Psoas muscle (tissue), 8 donors: ENCODE results near the gene GDPD3. TPM values are rescaled to one million over a fixed set of nuclear protein-coding genes. Genes with fewer than 3 reads are reported as not detected.

ENCODE experiments used
- ATAC-seq, 4 donors: fragments of 200-7000 bp; cut with Tn5 transposase; one replicate each; pipeline ENCODE4 v1.9.1; 2020; ENCODE audit warnings: moderate library complexity in 3 of 4, mild to moderate bottlenecking in 2 of 4
- DNase-seq, 2 donors: peaks; one replicate each; pipeline ENCODE4 v3.0.0-alpha.2; 2020
- H3K27ac ChIP-seq: fragments of 200-600 bp; one replicate; pipeline ENCODE4 v1.8.0; 2022
- H3K27me3 ChIP-seq, 3 donors: fragments of 200-600 bp in 1 of 3; one replicate each; pipeline versions ENCODE4 v1.6.1 to v1.8.0; 2013 to 2022; ENCODE audit warnings: low read length in 2 of 3, mild to moderate bottlenecking in 2 of 3, moderate library complexity in 1 of 3; ENCODE audit not compliant: insufficient read depth in 3 of 3
- H3K36me3 ChIP-seq, 2 donors: fragments of 200-600 bp in 1 of 2; one replicate each; pipeline versions ENCODE4 v1.6.1 to v1.8.0; 2013 to 2022; ENCODE audit warnings: low read depth in 1 of 2, mild to moderate bottlenecking in 1 of 2, moderate library complexity in 1 of 2; ENCODE audit not compliant: insufficient read depth in 1 of 2
- H3K4me1 ChIP-seq: fragments of 200-600 bp; one replicate; pipeline ENCODE4 v1.8.0; 2022
- H3K4me3 ChIP-seq: fragments of 200-600 bp; one replicate; pipeline ENCODE4 v1.8.0; 2022; ENCODE audit warnings: mild to moderate bottlenecking
- H3K9me3 ChIP-seq: fragments of 200-600 bp; one replicate; pipeline ENCODE4 v1.8.0; 2022
- CTCF ChIP-seq: fragments of 200-600 bp; IDR thresholded peaks from one replicate; pipeline ENCODE4 v1.8.0; 2022; ENCODE audit warnings: antibody characterized with exemption
- WGBS, 3 donors: extraction: QIAGEN DNeasy Blood & Tissue Kit; methylation state at CpG; one replicate each; pipeline versions ENCODE4 v1.1.6 to v1.1.7; 2013; 5-methylcytosine and 5-hydroxymethylcytosine counted together
- intact Hi-C, 2 donors: fragments of 100-400 bp; cut with DNase I; formaldehyde crosslinking; loops; one replicate each; pipeline versions ENCODE4 v1.11.0 to v1.14.2; 2022
- polyA plus RNA-seq, 3 donors: library from polyadenylated mRNA; stranded (reverse); fragments of 200-250 nt; gene quantifications; one replicate each; pipeline ENCODE4 v1.2.3, GENCODE V29; 2013
- total RNA-seq, 4 donors: library from RNA; stranded (reverse); fragmentation: NEBNext Ultra II Directional in 2 of 4; extraction: Animal tissue kit (Norgen Biotek cat#: 25700) in 2 of 4; gene quantifications; one replicate each; pipeline versions ENCODE4 v1.2.1 to v1.2.4, GENCODE V29; 2021 to 2023
- donor health status: healthy with polysubstance abuse.
- donor health status: DM: no; HTN: no; CAD: no; lungs with moderate emphysema.
- donor health status: Bipolar disorder and iron deficiency.
- donor health status: healthy.
- donor health status: DM: yes; HTN: yes; CAD: no.
- donor health status: DM: no; HTN: no; CAD: no.
- donor health status: DM: no; HTN: no; CAD: no.
- donor health status: DM: yes; HTN: yes; CAD: no.

GDPD3 gene
- total and polyA plus RNA-seq, 7 donors, result 0.48 to 3.1 (median 0.89) TPM

- Histone ChIP-seq H3K27ac (no peak overlapping the region), H3K4me1 (peaks cover 24% of the 10 kb centered on the region), H3K9me3 (no peaks in the 10 kb centered on the region), H3K4me3 (no peak overlapping the region), H3K36me3 (peaks cover 0 to 69% of the 10 kb centered on the region in 2 donors), H3K27me3 (no peaks in the 10 kb centered on the region)
- ATAC-seq, result no peak
- WGBS, 3 donors, result 80 to 83% (median 82%) methylated on average over 7 of the region's 7 CpGs
- peak in 1 of 2 donors; percentile 45 for DNase-seq
- intact Hi-C loops, result no loop called here
- no peak for TF ChIP-seq CTCF
Observed at GRCh38 chr16:30078744-30079143, 34.6 kb downstream of the GDPD3 start.

- no peak for TF ChIP-seq CTCF
- peaks cover 2 to 65% of the 10 kb centered on the region in 2 donors for H3K36me3 ChIP-seq
- peak overlapping the region; percentile 94 for H3K27ac ChIP-seq
- DNase-seq (peak in 1 of 2 donors; percentile 19), ATAC-seq (no peak)
- H3K27me3 ChIP-seq, result no peaks in the 10 kb centered on the region
- H3K4me1 ChIP-seq, result peaks cover 24% of the 10 kb centered on the region
- peak overlapping the region; percentile 76 for H3K4me3 ChIP-seq
- intact Hi-C loops, result no loop called here
- no peaks in the 10 kb centered on the region for H3K9me3 ChIP-seq
- WGBS, 3 donors, result 69 to 78% (median 77%) methylated on average over 6 of the region's 6 CpGs
Observed at GRCh38 chr16:30077656-30078055, 35.7 kb downstream of the GDPD3 start.

- DNase-seq, result peak; percentile 38 to 69
- intact Hi-C loops, result loop anchor here in 1 of 2 donors (1.0 kb wide), 1 partner anchor 15 kb away; the partner anchor contains the start of gene TBX6
- peak overlapping the region; percentile 76 for H3K4me3 ChIP-seq
- H3K27me3 ChIP-seq, result no peaks in the 10 kb centered on the region
- ATAC-seq, result peak; percentile 12 to 31 (median 20)
- TF ChIP-seq CTCF, result no peak
- peak overlapping the region; percentile 94 for H3K27ac ChIP-seq
- 1 to 2% (median 2%) methylated on average over 27 to 33 of the region's 33 CpGs for WGBS, 3 donors
- H3K9me3 ChIP-seq, result no peaks in the 10 kb centered on the region
- H3K36me3 ChIP-seq, result peaks cover 7 to 65% of the 10 kb centered on the region in 2 donors
- H3K4me1 ChIP-seq, result peaks cover 24% of the 10 kb centered on the region
Observed at GRCh38 chr16:30076276-30076791, 37.0 kb downstream of the GDPD3 start.

GRCh38 chr16:30075503-30076275 is 37.6 kb downstream of the GDPD3 start, which contains the start of gene PPP4C:
Gene PPP4C (plus strand): TSS chr16:30075994. CDS start chr16:30076378, 384 bp downstream.
- Histone ChIP-seq H3K4me1 (peaks cover 24% of the 10 kb centered on the region), H3K27me3 (no peaks in the 10 kb centered on the region), H3K4me3 (peak within 1 kb of the TSS; percentile 76), H3K27ac (peak within 1 kb of the TSS; percentile 94), H3K36me3 (peaks cover 7 to 65% of the 10 kb centered on the region in 2 donors), H3K9me3 (no peaks in the 10 kb centered on the region)
- TF ChIP-seq CTCF, result no peak
- intact Hi-C loops, result loop anchor here in 1 of 2 donors (1.0 kb wide), 1 partner anchor 16 kb away; the partner anchor contains the start of gene TBX6
- 0 to 2% (median 2%) methylated on average over 50 to 67 of the region's 67 CpGs for WGBS, 3 donors
- peak; percentile 94 to 95 for DNase-seq
- peak; percentile 86 to 89 (median 88) for ATAC-seq
